AML-193 (cell line): ENCODE results near the gene MOSMO.
"Not testable (repeated sequence)": the region's sequence is repeated elsewhere in the genome, so short reads cannot be mapped to it uniquely, and the experiment has no call there.

Experiments
- DNase-seq, 2 experiments: peaks; one replicate each; lab custom pipeline; 2025; lab: John Stamatoyannopoulos, UW

MOSMO gene

DNA sequence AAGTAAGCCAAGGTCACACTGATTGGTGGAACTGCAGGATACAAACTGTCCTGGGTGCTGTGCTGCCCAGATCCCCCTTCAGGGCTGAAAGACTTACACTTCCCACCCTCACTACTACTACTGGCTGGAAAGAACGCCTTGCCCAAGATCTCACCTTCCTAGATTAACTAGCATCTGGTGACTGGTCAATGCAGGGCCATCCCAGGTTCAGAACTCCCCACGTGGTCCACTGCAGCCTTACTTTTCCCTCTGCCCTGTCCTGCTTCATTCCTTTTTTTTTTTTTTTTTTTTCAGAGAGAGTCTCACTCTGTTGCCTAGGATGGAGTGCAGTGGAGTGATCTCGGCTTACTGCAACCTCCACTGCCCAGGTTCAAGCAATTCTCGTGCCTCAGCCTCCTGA lies 4.7 kb upstream of the MOSMO start:
- DNase-seq, result no peak

DNA sequence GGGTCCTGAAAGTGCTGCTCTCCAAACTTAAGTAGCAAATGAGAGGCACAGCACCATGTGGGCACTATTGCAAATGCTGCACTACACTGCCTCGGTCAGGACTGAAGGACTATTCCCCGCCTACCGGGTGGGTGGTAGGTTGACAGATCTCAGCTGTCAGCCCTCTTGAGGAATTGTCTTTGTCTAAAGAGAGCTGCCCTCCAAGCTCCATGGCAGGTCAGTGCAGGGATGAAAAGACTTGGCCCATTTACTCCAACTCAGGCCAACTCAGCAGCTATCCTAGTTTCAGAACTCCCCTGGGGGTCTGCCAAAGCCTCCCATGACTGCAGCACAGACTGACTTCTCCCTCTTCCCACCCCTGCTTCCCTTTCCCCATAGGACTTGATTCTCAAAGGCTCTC lies 3.6 kb upstream of the MOSMO start:
- no peak for DNase-seq

DNA sequence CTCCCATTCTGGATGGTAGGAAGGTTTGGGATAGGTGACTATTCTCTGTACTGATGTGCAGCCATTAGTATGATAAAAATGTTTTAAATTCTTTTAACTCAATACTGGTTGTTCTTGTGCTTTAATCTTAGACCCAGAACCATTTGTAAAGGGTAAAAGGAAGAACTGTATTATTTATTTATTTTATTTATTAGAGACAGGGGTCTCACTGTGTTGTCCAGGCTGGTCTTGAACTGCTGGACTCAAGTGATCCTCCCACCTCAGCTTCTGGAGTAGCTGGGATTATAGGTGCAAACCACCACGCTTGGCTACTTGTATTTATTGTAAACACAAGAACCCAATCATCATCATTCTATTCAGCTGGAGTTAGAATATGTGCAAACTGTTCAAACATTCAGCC lies 2.2 kb upstream of the MOSMO start:
- DNase-seq, result no peak

DNA sequence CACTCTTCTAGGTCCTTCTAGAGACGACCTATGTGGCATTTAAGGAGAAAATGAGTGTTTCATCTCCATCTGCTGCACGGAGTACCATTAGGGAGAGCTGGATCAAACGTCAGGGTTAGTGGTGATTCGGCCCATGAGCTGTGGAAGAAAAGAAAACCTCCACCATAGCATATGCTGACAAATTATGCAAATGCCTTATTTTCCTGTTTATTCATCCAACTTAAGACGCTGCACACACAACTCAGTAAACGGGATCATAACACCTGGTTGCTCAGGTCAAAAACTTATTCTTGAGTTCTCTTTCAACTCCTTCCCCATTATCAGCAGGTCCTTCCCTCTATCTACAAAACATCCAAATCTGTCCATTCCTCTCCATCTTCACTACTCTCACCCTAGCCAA lies 1.3 kb upstream of the MOSMO start:
- DNase-seq, result no peak

DNA sequence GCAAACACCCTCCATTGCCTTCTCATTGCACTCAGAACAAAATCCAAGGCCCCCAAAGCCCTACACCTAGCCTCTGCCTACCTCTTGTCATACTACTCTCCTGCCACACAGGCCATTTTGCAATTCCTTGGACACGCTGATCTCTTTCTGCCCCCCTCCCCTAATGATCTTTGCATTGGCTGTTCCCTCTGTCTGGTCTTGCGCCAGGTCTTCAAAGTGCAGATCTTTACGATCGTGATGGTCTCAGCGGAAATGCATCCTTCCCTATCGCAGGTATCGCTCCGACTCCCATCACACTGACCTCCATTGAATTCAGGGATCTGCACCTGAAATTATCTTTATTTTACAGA lies 777 bp upstream of the MOSMO start:
- DNase-seq, result no peak

DNA sequence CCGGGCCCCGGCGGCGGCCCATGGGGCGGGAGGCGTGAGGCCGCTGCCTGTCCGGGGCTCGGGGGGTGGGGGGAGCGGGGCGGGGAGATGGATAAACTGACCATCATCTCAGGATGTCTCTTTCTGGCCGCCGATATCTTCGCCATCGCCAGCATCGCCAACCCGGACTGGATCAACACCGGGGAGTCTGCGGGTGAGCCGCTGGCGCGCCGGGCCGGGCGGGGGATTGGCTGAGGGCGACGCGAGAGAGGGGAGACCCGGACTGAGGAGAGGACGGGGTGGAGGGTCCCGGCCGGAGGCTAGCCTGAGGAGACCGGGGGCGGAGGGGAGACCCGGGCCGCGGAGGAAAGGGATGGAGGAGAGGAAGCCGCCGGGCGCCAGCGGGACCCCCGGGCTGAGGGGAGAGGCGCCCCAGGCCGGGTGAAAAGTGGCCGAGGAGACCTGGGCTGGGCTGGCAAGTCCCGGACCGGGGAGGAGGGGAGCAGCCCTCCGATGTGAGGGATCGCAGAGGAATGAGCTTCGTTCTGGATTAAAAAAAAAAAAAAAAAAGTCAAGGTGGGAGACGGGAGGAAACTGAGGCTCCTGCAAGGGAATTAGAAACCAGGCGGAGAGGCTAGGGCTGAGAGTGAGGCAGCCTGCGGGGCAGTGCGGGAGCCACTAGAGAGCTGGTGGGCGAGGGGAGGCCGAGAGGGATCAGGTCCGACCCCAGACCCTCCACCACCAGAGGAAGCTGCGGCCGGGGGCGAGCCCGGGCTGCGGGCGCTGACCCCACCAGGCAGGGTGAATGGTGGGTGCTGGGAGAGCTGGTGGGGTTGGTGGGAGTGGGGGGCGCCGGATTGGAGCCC lies 526 bp downstream of the MOSMO start:
- DNase-seq, result no peak

DNA sequence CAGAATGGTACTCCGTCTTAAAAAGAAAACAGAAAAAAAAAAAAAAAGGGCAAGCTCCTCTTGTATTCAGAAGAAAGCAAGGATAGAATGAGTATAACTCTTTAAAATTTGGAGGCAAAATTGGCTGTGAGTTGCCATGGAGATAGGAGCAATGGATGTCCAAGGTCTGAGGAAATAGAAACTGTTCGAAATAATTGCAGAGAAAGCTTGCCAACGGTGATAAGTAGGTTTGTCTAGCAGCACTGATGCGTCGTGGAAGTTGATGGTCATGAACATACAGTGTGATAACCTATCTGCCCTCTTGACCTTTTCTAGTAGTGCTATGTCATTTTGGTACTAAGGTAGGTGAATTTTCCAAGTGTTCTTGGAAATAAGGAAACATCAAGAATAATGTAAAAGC lies 3.0 kb downstream of the MOSMO start:
- DNase-seq, result no peak

DNA sequence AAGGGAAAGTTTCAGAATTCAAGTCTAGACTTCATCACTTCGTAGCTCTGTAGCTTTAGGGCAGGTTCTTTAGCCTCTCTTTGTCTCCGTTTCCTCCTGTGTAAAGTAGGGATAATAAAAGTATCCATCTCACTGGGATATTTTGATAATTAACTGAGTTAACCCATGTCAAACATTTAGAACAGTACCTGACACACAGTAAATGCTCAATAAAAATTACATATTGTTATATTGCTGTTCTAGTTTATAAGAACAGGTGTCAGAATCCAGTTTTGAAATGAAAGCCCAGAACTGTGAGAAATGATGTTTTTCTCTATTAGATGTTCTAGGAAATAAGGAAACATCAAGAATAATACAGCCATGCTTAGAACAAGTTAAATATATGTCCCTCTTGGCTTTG lies 4.3 kb downstream of the MOSMO start:
- DNase-seq, result no peak

DNA sequence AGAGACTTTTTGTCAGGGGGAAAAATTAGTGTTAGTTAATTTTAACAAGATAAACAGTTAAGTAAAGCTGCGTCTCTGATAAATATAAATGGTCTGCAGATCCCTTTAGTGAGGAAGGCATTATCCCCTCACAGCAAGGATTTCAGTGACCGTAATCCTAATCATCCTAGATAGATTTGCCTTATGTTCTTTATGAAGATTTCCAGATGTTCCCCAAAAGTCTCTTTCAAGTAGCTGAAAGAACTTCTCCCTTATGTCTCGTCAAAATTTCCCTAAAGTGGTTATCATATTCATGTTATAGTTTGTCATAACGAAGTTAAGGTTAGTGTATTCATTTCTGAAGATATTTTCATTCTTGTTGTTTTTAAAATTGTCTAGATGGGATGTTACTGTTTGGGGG lies 5.6 kb downstream of the MOSMO start:
- DNase-seq, result no peak

DNA sequence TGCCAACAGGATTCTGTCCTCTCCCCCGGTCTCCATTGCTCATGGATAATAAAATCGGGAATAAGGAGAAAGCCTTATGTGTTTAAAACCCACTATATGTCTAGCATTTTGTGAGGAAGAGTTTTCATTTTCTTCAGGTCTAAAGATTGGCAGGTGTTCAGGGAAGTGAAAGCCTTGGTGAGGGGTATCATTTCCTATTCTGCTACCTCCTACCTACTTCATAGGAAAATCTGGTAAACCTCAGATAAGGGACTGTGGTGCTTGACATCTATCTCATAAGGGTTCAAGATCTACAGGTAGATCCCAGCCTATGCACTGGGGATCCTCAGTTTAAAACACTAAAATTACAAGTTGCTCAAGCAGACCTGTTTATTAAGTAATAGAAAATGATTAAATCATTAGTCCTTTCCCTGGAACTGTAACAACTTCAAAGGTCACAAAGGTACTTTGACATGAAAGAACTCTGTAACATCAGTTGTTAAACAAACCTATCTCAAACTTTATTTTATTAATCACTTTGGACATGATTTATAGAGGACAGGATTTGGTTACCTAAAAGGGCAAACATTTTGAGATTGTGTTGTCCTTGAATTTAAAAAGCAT lies 6.5 kb downstream of the MOSMO start:
- no peak for DNase-seq

DNA sequence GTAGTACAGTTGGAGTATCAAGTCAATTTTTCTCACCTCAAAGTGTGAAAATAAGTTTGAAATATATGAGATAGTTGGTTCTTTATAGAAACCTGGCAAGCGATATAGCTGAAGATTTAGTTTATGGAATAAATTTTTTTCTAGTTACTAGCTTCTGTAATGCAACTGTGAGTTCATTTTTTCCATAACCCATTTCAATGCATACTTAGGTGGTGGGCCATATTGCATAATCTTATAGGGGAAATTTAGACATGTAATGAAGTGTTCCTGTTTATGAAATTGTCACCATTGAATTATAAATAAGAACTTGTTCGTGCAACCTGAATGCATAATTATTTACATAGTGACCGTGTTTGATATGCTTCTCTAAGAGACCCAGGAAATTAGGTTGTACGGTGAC lies 9.0 kb downstream of the MOSMO start:
- peak in 1 of 2 experiments; percentile 12 for DNase-seq

DNA sequence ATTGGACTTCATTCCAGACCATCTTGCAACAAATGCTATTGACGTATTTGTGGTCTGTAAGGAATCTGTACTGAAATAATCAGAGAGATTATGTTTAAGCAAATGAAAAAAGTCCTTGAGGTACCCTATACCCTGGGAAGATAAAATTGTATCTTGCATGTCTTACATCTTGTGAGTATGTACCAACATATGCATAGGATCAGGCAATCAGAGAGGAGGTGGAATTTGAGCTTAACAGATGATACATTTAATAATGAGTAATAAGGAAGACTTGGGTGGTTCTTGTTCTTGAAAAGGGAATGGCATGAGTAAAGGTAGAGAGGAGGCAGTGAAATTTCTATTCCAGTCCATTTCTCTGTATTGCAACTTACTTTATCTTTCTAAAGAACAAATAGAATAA lies 10.6 kb downstream of the MOSMO start:
- DNase-seq, result no peak

DNA sequence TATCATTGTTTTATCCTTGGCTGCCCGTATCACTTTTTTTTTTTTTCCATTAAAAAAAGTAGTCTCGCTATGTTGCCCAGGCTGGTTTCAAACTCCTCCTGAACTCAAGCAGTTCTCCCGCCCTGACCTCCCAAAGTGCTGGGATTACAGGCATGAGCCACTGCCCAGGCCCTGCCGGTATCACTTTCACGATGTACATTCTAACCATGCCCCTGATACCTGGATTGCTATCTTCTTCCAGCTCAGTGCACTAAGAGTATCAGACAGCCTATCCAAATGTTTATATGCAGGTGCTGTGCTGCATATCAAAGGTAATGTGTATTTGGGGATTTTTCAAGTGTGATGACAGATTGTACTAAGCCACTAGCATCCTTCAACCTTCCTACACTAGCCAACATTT lies 14.2 kb downstream of the MOSMO start:
- DNase-seq, result no peak

DNA sequence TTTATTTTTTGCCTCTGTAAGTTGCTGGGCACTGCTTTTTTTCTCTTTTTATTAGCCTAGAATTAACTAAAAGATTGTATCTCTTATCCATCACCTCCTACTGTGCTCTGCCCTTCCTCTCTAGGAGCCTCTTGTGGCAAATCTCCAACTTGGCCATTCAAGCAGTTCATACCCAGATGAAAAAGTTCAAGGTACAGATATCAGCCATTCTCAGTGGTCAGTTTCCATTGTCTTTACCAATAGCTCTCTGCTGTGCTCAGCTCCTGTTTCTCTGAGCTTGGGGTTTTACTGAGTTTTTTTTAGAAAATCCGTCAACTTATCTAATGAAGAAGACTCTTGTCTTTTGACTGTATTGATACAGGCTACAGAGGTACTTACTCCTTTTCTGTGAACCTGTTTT lies 15.6 kb downstream of the MOSMO start:
- DNase-seq, result no peak

DNA sequence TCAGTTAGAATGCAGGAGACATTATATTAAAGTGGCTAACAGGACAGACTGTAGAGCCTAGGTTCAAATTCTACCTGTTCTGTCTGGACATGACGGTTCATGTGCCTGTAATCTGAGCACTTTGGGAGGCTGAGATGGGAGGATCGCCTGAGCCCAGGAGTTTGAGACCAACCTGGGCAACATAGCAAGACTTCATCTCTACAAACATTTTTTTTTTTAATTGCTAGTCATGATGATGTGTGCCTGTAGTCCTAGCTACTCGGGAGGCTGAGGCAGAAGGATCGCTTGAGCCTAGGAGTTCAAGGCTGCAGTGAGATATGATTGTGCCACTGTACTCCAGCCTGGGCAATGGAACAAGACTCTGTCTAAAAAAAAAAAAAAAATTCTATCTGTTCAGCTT lies 16.9 kb downstream of the MOSMO start:
- DNase-seq, result not testable (repeated sequence)

DNA sequence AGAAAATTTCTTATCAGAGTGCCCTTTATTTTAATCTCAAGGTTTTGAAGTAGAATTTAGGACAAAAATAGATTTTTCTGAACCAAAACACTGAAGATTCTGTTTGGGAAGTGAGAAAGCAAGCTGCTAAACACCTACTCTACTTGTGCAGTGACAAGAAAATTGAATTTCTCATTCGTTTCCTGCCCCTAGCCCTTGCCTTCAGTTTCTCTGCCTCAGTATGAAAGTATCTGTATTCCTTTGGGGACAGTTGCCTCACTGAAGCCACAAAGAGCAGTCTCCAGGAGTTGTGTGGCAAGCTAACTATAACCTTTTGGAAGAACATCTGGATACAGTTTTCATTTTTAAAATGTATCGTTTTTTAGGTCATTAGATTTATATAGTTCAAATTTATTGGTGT lies 19.7 kb downstream of the MOSMO start:
- DNase-seq, result no peak

DNA sequence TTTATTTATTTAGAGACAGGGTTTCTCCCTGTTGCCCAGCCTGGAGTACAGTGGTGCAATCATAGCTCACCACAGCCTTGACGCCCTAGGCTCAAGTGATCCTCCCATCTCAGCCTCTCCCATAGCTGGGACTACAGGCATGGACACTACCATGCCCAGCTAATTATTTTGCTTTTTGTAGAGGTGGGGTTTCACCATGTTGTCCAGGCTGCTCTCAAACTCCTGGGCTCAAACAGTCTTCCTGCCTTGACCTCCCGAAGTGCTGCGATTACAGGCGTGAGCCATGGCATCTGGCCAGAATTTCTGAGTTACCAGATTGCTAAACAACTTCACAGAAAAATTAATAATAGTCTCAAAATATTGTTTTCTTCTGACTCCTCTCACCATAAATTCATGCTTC lies 21.7 kb downstream of the MOSMO start:
- no peak for DNase-seq

DNA sequence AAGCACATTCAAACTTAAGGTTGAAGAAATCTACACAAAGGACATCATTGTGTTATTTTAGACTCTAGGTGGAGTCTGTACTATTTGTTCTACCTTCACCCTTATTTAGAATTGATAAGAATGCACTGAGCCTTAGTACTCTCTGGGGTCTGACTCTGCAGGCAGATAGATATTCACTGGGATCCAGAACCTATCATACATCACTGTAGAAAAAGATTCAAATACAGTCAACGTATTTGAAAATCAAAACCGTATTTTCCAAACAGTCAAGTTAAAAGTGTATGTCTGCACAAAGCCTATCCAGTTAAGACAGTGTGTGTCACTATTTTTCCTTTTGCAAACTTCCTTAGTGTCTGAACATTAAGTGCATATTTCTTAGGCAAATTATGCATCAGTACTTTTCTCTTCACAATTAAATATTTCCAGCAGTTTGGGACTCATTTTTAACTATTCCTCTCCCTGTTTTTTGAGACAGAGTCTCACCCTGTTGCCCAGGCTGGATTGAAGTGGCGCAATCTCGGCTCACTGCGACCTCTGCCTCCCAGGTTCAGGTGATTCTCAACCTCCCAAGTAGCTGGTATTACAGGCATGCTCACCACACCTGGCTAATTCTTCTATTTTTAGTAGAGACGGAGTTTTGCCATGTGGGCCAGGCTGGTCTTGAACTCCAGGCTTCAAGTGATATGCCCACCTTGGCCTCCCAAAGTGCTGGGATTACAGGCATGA lies 22.3 kb downstream of the MOSMO start:
- no peak for DNase-seq

DNA sequence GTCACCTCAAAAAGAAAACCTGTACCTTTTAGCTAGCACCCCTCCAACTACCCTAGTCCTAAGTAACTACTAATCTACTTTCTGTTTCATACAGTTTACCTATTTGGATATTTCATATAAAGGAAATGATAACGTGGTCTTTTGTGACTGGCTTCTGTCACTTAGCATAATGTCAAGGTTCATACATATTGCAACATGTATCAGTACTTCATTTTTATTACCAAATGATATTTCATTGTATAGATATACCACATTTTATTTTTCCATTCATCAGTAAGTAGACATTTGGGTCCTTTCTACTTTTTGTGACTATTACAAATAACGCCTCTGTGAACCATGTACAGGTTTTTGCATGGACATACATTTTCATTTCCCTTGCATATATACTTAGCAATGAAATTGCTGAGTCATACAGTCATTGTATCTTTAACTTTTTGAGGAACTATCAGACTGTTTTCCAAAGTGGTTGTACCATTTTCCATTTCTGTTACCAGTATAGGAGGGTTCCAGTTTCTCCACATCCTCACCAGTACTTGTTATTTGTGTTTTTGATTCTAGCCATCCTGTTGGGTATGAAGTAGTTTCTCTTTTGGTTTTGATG lies 23.7 kb downstream of the MOSMO start:
- DNase-seq, result peak in 1 of 2 experiments; percentile 7

DNA sequence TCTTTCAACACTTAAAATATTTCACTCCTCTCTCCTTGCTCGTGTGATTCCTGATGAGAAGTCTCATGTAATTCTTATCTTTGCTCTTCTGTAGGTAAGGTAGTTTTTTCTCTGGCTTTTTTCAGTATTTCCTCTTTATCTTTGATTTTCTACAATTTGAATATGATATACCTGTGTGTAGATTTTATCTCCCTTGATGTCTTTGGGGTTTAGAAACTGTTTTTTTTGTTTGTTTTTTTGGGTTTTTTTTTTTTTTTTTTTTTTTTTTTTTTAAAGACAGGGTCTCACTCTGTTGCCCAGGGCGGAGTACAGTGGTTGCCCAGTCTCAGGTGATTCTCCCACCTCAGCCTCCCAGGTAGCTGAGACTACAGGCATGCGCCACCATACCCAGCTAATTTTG lies 26.6 kb downstream of the MOSMO start:
- no peak for DNase-seq

DNA sequence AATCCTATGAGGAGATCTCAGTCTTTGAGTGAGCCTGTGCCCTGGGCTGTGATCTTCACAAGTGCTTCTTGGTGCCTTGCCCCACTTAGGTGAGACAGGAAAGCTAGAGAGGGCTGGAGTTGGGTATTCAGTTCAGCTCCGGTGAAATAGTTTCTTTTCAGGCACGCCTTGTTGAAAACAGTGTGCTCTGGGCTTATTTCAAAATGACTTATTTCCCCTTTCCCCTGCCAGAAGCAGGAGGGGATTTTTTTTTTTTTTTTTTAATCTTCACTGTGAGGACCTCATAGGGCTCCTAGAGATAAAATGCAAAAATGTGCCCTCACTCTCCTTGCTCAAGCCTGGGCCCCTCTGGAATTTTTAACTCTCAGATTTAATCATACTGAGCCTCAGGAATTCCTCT lies 27.2 kb downstream of the MOSMO start:
- DNase-seq, result no peak

DNA sequence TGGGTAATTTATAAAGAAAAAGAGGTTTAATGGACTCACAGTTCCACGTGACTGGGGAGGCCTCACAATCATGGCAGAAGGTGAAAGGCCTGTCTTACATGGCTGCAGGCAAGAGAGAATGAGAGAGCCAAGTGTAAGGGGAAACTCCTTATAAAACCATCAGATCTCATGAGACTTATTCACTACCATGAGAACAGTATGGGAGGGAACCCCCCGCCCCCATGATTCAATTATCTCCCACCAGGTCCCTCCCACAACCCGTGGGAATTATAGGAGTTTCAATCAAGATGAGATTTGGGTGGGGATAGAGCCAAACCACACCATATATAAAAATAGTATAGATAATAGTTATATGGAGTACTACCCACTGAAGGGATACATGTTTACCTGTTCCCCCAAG lies 36.0 kb downstream of the MOSMO start:
- not testable (repeated sequence) for DNase-seq

DNA sequence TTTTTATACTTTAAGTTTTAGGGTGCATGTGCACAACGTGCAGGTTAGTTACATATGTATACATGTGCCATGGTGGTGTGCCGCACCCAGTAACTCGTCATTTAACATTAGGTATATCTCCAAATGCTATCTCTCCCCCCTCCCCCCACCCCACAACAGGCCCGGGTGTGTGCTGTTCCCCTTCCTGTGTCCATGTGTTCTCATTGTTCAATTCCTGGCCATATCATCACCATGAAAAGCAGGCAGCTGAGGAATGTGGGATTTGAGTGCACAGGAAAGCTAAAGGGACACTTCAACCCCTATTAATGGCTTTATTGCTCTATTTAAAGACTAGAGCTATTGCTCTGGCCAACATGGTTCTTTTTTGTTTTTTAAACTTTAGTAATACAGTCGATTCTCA lies 38.0 kb downstream of the MOSMO start:
- not testable (repeated sequence) for DNase-seq
